Common myeloid progenitor, CD34-positive (primary cell): Measurements from ENCODE around the gene PRDM16.

Experiments
- CTCF ChIA-PET: fragments of 350-600 bp; sonication (Branson Sonifier 250); formaldehyde crosslinking; loops from one replicate; lab custom pipeline; 2021; ENCODE audit warnings: antibody characterized with exemption; lab: Charles Lee
- POLR2A ChIA-PET: fragments of 350-600 bp; sonication (Branson Sonifier 250); formaldehyde crosslinking; loops from one replicate; lab custom pipeline; 2021; ENCODE audit warnings: antibody characterized with exemption; lab: Charles Lee
- DNase-seq, 3 donors: peaks; one replicate each; pipeline versions ENCODE4 v3.0.0 to v3.0.0-alpha.2; 2013
- H3K27ac ChIP-seq, 2 experiments: 1 replicate in 1 of 2; 2 replicates in 1 of 2; pipeline ENCODE4 v1.7.0; 2013; ENCODE audit warnings: inconsistent platforms in 2 of 2, low read length in 2 of 2, mild to moderate bottlenecking in 2 of 2, low read depth in 1 of 2, moderate library complexity in 1 of 2; ENCODE audit not compliant: severe bottlenecking in 2 of 2, insufficient read depth in 1 of 2, poor library complexity in 1 of 2
- H3K27me3 ChIP-seq, 5 experiments: replicated peaks in 2 of 5; 1 replicate in 3 of 5; 2 replicates in 2 of 5; pipeline versions ENCODE4 v1.6.1 to v1.7.0; 2013; ENCODE audit warnings: low read length in 4 of 5, mild to moderate bottlenecking in 2 of 5, moderate library complexity in 2 of 5, inconsistent platforms in 1 of 5; ENCODE audit not compliant: insufficient read depth in 5 of 5, control insufficient read depth in 4 of 5
- H3K36me3 ChIP-seq, 4 experiments: 1 replicate in 2 of 4; 2 replicates in 2 of 4; pipeline versions ENCODE4 v1.6.1 to v1.7.0; 2013; ENCODE audit warnings: low read length in 3 of 4, control low read depth in 1 of 4, mild to moderate bottlenecking in 1 of 4; ENCODE audit not compliant: control insufficient read depth in 4 of 4, insufficient read depth in 4 of 4
- H3K4me1 ChIP-seq, 4 experiments: 1 replicate in 3 of 4; 2 replicates in 1 of 4; pipeline versions ENCODE4 v1.6.1 to v1.7.1; 2013; ENCODE audit warnings: low read length in 3 of 4, mild to moderate bottlenecking in 3 of 4, control low read depth in 1 of 4, inconsistent platforms in 1 of 4, moderate library complexity in 1 of 4; ENCODE audit not compliant: control insufficient read depth in 4 of 4, insufficient read depth in 4 of 4; ENCODE audit errors: control extremely low read depth in 1 of 4
- H3K4me3 ChIP-seq, 7 experiments: 1 replicate in 4 of 7; 2 replicates in 3 of 7; pipeline versions ENCODE4 v1.5.1 to v1.7.0; 2013; ENCODE audit warnings: mild to moderate bottlenecking in 7 of 7, low read length in 6 of 7, moderate library complexity in 6 of 7, inconsistent platforms in 2 of 7, low read depth in 2 of 7, control low read depth in 1 of 7; ENCODE audit not compliant: insufficient read depth in 4 of 7, control insufficient read depth in 1 of 7; ENCODE audit errors: extremely low read depth in 1 of 7
- H3K9me3 ChIP-seq, 5 experiments: 1 replicate in 4 of 5; 2 replicates in 1 of 5; pipeline versions ENCODE4 v1.6.1 to v1.7.1; 2013; ENCODE audit warnings: low read length in 4 of 5, mild to moderate bottlenecking in 2 of 5, inconsistent platforms in 1 of 5, low read depth in 1 of 5, moderate library complexity in 1 of 5; ENCODE audit not compliant: control insufficient read depth in 4 of 5, insufficient read depth in 2 of 5; ENCODE audit errors: control extremely low read depth in 1 of 5
- WGBS: methylation state at CpG from one replicate; pipeline ENCODE4 v1.1.5; 2013; ENCODE audit not compliant: insufficient coverage; 5-methylcytosine and 5-hydroxymethylcytosine counted together

The PRDM16 gene

GRCh38 chr1:3227893-3228292, 158.9 kb downstream of the PRDM16 start:
- 98% methylated on average over 17 of the region's 20 CpGs for WGBS
- H3K27ac ChIP-seq: no peak overlapping the region
- no peak overlapping the region for H3K4me3 ChIP-seq
- peaks cover 0 to 16% (median 12%) of the 10 kb centered on the region in 4 experiments for H3K4me1 ChIP-seq
- no peaks in the 10 kb centered on the region for H3K27me3 ChIP-seq
- DNase-seq: no peak
- POLR2A ChIA-PET: no interaction called here
- H3K9me3 ChIP-seq: no peaks in the 10 kb centered on the region
- H3K36me3 ChIP-seq: no peaks in the 10 kb centered on the region
- CTCF ChIA-PET: interaction anchor here (1.3 kb wide), 1 partner anchor 58 kb away, joined by 3 read pairs; no protein-coding TSS in a partner anchor

DNA sequence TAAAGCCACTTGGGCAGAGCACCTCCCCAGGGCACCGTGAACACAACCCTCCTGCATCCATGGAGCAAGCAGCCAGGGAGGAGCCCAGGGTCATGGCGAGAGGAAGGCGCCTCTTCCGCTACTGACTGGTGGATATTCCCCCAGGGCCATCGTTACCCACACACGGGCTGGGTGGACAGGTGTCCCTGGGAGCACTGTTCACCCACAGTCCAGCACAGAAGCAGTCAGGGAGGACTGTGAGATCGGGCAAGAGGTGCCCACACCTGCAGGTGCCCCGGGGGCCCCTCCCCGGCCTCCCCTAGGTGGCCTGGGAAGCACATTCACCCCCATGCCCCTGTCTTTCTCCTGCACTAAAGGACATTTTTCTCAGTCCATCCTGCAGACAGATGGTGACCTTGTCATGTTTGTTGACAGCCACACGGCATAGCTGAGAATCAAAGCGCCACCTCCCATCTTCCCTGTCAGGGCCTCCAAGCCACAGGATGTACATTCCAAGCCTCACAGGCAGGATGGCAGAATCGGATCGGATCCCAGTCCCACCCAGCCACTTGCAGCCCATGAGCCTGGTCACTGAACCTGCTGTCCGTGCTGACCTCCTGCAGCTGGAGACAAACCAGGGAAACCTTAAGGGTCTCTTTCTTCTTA, 160.2 kb downstream of the PRDM16 start:
- H3K4me1 ChIP-seq: peaks cover 0 to 14% (median 10%) of the 10 kb centered on the region in 4 experiments
- H3K9me3 ChIP-seq: no peaks in the 10 kb centered on the region
- H3K36me3 ChIP-seq: no peaks in the 10 kb centered on the region
- H3K27ac ChIP-seq: no peak overlapping the region
- DNase-seq: no peak
- H3K4me3 ChIP-seq: no peak overlapping the region
- 95% methylated on average over 13 of the region's 14 CpGs for WGBS
- H3K27me3 ChIP-seq: no peaks in the 10 kb centered on the region
- CTCF ChIA-PET: interaction anchor here (1.3 kb wide), 1 partner anchor 56 kb away, joined by 3 read pairs; no protein-coding TSS in a partner anchor
- POLR2A ChIA-PET: interaction anchor here (0.6 kb wide), 1 partner anchor 40 kb away, joined by 4 read pairs; no protein-coding TSS in a partner anchor

- H3K4me3 ChIP-seq: no peak overlapping the region
- WGBS: 97% methylated on average over 14 of the region's 15 CpGs
- POLR2A ChIA-PET: no interaction called here
- no peaks in the 10 kb centered on the region for H3K27me3 ChIP-seq
- no peaks in the 10 kb centered on the region for H3K36me3 ChIP-seq
- no peak for DNase-seq
- CTCF ChIA-PET: no interaction called here
- no peaks in the 10 kb centered on the region for H3K9me3 ChIP-seq
- H3K4me1 ChIP-seq: peaks cover 0 to 13% (median 8%) of the 10 kb centered on the region in 4 experiments
- H3K27ac ChIP-seq: no peak overlapping the region
Measured at GRCh38 chr1:3230553-3230952, 161.6 kb downstream of the PRDM16 start.

DNA sequence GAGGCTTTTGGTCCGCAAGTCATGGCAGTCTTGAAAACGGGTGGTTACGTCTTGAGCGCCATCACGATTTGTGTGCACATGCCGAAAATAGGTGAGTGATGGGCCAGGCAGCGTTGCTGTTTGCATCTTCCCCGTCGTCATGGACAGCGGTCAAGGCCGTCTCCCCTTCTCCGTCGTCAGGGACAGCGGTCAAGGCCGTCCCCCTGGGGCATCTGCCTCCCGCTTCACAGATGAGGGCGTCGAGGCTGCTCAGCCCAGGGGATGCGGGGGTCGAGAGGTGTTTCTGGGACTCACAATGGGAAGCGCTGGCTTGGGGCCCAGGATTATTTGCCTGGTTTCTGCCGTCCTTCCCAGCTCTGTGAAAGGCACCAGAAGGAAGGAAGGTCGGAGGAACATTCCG, 162.2 kb downstream of the PRDM16 start:
- POLR2A ChIA-PET: interaction anchor here (0.5 kb wide), 1 partner anchor 126 kb away, joined by 3 read pairs; no protein-coding TSS in a partner anchor
- H3K4me1 ChIP-seq: peaks cover 0 to 6% (median 2%) of the 10 kb centered on the region in 4 experiments

DNA sequence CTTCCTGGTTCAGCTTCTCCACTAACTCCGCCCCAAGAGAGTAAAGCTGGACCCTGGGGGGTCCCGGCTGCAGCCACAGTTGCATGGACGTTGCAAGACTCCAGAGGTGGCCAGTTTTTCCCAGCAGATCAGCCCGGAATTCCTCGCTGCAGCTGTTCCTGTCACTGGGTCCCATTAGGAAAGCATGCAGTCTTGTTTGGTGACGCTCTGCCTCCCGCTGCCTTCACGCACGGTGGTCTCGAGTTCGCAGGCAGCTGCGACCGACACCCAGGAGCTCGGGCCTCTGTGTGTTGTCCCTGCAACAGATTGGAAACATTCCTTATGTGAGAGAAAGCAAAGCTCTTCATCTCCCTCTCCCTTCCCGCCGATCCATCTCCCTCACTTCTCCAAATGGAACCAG, 162.8 kb downstream of the PRDM16 start:
- no peaks in the 10 kb centered on the region for H3K9me3 ChIP-seq
- no peaks in the 10 kb centered on the region for H3K27me3 ChIP-seq
- DNase-seq: no peak
- no peak overlapping the region for H3K27ac ChIP-seq
- ChIA-PET POLR2A (interaction anchor here (0.5 kb wide), 1 partner anchor 126 kb away, joined by 3 read pairs; no protein-coding TSS in a partner anchor), CTCF (interaction anchor here (1.3 kb wide), 1 partner anchor 9 kb away, joined by 4 read pairs; no protein-coding TSS in a partner anchor)
- H3K4me1 ChIP-seq: peaks cover 0 to 4% (median 0%) of the 10 kb centered on the region in 4 experiments
- H3K36me3 ChIP-seq: no peaks in the 10 kb centered on the region
- no peak overlapping the region for H3K4me3 ChIP-seq
- 99% methylated on average over 14 of the region's 16 CpGs for WGBS

More for the DNA sequence above, 162.2 kb downstream of the PRDM16 start:
- Histone ChIP-seq H3K27ac (no peak overlapping the region), H3K36me3 (no peaks in the 10 kb centered on the region), H3K4me3 (no peak overlapping the region), H3K9me3 (no peaks in the 10 kb centered on the region), H3K27me3 (no peaks in the 10 kb centered on the region)
- 96% methylated on average over 24 of the region's 24 CpGs for WGBS
- CTCF ChIA-PET: interaction anchor here (1.3 kb wide), 1 partner anchor 8 kb away, joined by 4 read pairs; no protein-coding TSS in a partner anchor
- DNase-seq: no peak

DNA sequence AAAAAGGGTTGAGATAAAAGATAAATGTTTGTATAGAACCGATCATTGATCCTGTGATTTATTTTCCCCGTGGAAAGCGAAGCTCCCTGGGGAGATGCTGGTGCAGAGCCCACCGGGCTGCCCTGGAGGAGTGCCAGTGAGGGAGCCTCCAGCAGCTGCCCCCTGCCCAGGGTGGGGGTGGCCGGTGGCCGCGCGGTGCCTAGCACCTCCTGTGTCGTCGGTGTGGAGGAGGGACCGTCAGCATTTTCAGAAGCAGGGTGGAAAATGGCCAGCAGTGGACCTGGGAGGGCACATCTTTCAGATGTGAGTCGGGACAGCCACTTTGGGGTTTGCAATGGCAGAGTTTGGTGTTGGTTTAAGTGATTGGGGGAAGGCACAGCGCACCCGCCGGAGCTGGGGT, 164.0 kb downstream of the PRDM16 start:
- H3K4me1 ChIP-seq: peaks cover 0 to 4% (median 0%) of the 10 kb centered on the region in 4 experiments
- no peak overlapping the region for H3K27ac ChIP-seq
- WGBS: 99% methylated on average over 10 of the region's 15 CpGs
- no peaks in the 10 kb centered on the region for H3K36me3 ChIP-seq
- no peaks in the 10 kb centered on the region for H3K9me3 ChIP-seq
- ChIA-PET CTCF (no interaction called here), POLR2A (no interaction called here)
- H3K27me3 ChIP-seq: no peaks in the 10 kb centered on the region
- DNase-seq: no peak
- no peak overlapping the region for H3K4me3 ChIP-seq

- Histone ChIP-seq H3K9me3 (peaks cover 0 to under 1% (median 0%) of the 10 kb centered on the region in 5 experiments), H3K4me1 (peaks cover 0 to 4% (median 0%) of the 10 kb centered on the region in 4 experiments), H3K27ac (no peak overlapping the region), H3K36me3 (no peaks in the 10 kb centered on the region), H3K4me3 (no peak overlapping the region), H3K27me3 (no peaks in the 10 kb centered on the region)
- no peak for DNase-seq
- ChIA-PET POLR2A (no interaction called here), CTCF (no interaction called here)
- WGBS: 100% methylated on average over 2 of the region's 8 CpGs
Measured at GRCh38 chr1:3233551-3233950, 164.5 kb downstream of the PRDM16 start.
